ENCODE measurements around the gene FHAD1. TPM values are rescaled to one million over a fixed set of nuclear protein-coding genes. Genes with fewer than 3 reads are reported as not detected.

FHAD1 gene
- total and polyA plus RNA-seq, 8 donors = 0.75 to 5.5 (median 2.1) TPM

DNA sequence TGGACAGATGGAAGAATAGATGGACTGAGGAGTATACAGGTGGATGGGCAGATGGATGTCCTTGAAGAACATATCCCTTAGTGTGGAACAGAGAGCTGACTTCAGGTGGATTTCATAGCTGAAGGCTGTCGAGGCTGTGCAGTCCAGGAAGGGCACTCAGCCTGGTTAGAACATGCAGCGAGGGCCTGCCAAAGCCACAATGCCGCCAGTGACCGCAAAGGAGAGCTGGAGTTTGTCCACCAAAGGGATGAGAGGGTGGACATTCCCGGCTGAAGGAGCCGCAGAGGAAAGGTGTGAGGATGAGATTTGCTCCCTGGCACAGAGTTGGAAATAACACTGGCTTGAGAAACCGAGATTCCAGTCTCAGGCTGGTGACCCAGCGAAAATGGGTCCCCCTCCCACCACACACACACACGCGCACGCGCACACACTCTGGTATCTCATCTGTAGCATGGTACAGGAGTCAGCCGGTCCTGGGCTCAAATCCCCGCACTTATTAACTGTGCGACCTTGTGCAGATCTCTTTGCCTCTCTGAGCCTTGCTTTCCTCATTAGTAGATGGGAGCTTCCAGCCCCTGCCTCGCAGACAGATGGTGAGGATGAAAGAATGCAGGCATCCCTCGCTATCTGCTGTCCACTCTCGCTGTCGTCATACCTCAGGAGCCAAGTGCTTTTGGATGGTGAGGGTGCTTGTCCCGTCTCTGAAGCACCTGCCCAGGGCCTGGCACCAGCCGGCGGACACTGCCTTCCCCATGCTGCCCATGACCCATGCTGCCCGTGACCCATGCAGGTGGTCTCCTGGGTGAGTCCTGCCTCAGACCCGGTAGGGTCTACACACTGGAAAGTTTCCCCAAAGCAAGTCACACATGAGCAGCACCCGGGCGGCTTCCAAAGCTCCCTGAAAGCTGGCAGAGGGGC is 135.8 kb downstream of the FHAD1 start:
- TF ChIP-seq, protein P1, sequence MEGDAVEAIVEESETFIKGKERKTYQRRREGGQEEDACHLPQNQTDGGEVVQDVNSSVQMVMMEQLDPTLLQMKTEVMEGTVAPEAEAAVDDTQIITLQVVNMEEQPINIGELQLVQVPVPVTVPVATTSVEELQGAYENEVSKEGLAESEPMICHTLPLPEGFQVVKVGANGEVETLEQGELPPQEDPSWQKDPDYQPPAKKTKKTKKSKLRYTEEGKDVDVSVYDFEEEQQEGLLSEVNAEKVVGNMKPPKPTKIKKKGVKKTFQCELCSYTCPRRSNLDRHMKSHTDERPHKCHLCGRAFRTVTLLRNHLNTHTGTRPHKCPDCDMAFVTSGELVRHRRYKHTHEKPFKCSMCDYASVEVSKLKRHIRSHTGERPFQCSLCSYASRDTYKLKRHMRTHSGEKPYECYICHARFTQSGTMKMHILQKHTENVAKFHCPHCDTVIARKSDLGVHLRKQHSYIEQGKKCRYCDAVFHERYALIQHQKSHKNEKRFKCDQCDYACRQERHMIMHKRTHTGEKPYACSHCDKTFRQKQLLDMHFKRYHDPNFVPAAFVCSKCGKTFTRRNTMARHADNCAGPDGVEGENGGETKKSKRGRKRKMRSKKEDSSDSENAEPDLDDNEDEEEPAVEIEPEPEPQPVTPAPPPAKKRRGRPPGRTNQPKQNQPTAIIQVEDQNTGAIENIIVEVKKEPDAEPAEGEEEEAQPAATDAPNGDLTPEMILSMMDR (IDR thresholded peaks at IDR 0.05) = no peak
- WGBS, 2 donors = 92 to 96% methylated on average over 26 of the region's 26 CpGs

DNA sequence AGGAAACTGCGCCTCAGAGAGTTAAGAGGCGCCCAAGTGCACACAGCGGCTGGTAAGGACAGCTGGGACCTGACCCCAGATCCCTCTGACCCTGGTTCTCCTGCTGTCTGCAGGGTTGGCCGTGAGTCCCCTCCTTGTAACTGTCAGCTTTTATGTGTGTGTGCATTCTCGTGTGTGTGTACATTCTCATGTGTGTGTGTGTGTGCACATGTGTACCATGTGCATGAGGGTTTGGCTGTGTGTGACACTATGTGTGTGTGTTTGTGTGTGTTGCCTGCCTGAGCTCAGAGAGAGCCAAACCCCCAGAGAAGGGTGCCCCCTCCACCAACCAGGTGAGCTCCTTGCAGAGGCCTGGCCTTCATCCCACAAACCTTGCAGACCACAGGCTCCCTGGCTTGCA is 136.8 kb downstream of the FHAD1 start:
- H3K9me3 ChIP-seq = no peaks in the 10 kb centered on the region
- no peaks in the 10 kb centered on the region for H3K27me3 ChIP-seq
- FAIRE-seq (no peak), DNase-seq (no peak), ATAC-seq (no peak)
- no peaks in the 10 kb centered on the region for H3K4me1 ChIP-seq
- H3K36me3 ChIP-seq = no peaks in the 10 kb centered on the region
- 96% methylated on average over 5 of the region's 5 CpGs for WGBS, 2 donors
- intact Hi-C loops (cut with DNase I) = no loop called here
- TF ChIP-seq, protein P1 (IDR thresholded peaks at IDR 0.05) = no peak
- H3K27ac ChIP-seq = no peak overlapping the region
- no peak overlapping the region for H3K4me3 ChIP-seq

More for the DNA sequence above, 135.8 kb downstream of the FHAD1 start:
- H3K4me3 ChIP-seq = no peak overlapping the region
- DNase-seq = no peak
- intact Hi-C loops (cut with DNase I) = no loop called here
- H3K9me3 ChIP-seq = no peaks in the 10 kb centered on the region
- no peaks in the 10 kb centered on the region for H3K36me3 ChIP-seq
- no peak for ATAC-seq
- H3K27ac ChIP-seq = no peak overlapping the region
- H3K4me1 ChIP-seq = no peaks in the 10 kb centered on the region
- H3K27me3 ChIP-seq = no peaks in the 10 kb centered on the region
- FAIRE-seq = no peak

DNA sequence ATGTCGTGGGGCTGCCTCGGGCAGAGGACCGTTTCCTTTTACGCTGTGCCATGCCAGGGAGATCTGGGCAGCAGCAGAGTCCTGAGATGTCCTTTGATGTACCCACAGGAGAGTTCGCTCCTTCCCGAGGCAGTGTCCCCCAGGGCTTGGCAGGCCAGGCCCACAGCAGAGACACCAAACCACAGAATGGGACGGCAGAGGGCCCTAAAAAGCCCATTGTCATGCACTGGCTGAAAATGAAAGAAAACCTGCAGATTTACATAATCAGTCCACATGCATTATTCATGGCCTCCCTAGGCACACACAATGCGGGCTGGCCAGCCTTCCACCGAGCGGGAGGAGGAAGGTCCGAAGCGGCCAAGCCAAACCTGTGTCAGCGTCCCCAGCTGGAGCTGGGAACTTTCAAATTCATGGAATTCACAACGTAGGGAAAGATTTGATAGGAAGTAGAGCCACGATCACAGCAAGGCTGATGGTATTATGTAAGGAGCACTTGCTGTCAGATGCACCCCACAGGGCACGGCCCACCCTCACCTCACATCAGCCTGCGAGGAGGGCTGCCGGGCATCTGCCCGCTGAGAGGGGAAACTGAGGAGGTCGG is 137.4 kb downstream of the FHAD1 start:
- FAIRE-seq (no peak), ATAC-seq (no peak)
- WGBS, 2 donors = 78 to 88% methylated on average over 20 of the region's 20 CpGs

DNA sequence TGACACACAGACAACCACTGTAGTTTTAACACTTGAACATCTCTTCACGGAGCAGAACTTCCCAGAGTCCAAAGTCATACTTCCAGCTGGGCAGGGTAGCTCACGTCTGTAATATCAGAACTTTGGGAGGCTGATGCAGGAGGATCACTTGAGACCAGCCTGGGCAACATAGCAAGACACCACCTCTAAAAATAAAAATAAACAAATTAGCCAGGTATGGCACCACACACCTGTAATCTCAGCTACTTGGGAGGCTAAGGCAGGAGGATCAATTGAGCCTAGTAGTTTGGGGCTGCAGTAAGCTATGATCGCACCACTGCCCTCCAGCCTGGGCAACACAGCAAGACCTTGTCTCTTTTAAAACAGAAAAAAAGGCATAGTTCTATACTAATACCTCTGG is 138.4 kb downstream of the FHAD1 start:
- no peak for ATAC-seq
- Histone ChIP-seq H3K36me3 (no peaks in the 10 kb centered on the region), H3K9me3 (no peaks in the 10 kb centered on the region), H3K27ac (no peak overlapping the region), H3K4me1 (no peaks in the 10 kb centered on the region), H3K4me3 (no peak overlapping the region), H3K27me3 (no peaks in the 10 kb centered on the region)
- no peak for DNase-seq
- no peak for FAIRE-seq
- TF ChIP-seq, protein P1 (IDR thresholded peaks at IDR 0.05) = no peak
- intact Hi-C loops (cut with DNase I) = no loop called here
- 89 to 92% methylated on average over 3 of the region's 3 CpGs for WGBS, 2 donors

More for the DNA sequence above, 137.4 kb downstream of the FHAD1 start:
- no peak overlapping the region for H3K4me3 ChIP-seq
- H3K36me3 ChIP-seq = no peaks in the 10 kb centered on the region
- H3K4me1 ChIP-seq = no peaks in the 10 kb centered on the region
- TF ChIP-seq, protein P1 (IDR thresholded peaks at IDR 0.05) = no peak
- H3K9me3 ChIP-seq = no peaks in the 10 kb centered on the region
- no peak for DNase-seq
- intact Hi-C loops (cut with DNase I) = no loop called here
- H3K27ac ChIP-seq = no peak overlapping the region
- H3K27me3 ChIP-seq = no peaks in the 10 kb centered on the region

Data from pancreas (tissue), 10 donors.